ENCODE data around the gene RB1. TPM values are rescaled to one million over a fixed set of nuclear protein-coding genes. Genes with fewer than 3 reads are reported as not detected.

Gene RB1
- total and polyA plus RNA-seq, 2 experiments from 2014 or later = 19.5 to 22.3 TPM

GRCh38 chr13:48494874-48495273 is 191.3 kb downstream of the RB1 start:
- no peak overlapping the region for H3K4me3 ChIP-seq
- H3F3A ChIP-seq (replicated peaks; ENCODE audit: low read depth) = no peaks in the 10 kb centered on the region
- peaks cover 9% of the 10 kb centered on the region; the same call in 1 of the 2 replicates for H3K4me1 ChIP-seq (ENCODE audit: insufficient read depth)
- Mint-ChIP-seq H3K36me3 (ENCODE audit: low read depth) (no peaks in the 10 kb centered on the region), H3K9me3 (no peaks in the 10 kb centered on the region), H3K27me3 (ENCODE audit: insufficient read depth, low read depth, poor library complexity) (no peaks in the 10 kb centered on the region), H3K4me3 (no peak overlapping the region), H3K4me1 (peaks cover 14% of the 10 kb centered on the region), H3K27ac (no peak overlapping the region)
- H2AFZ ChIP-seq = no peak overlapping the region
- H3K9me2 ChIP-seq (ENCODE audit: insufficient read depth) = no peaks in the 10 kb centered on the region
- no peak for DNase-seq (ENCODE audit: low spot score)
- no peaks in the 10 kb centered on the region for H3K36me3 ChIP-seq (ENCODE audit: insufficient read depth)
- no peaks in the 10 kb centered on the region for H3K79me2 ChIP-seq (replicated peaks; ENCODE audit: insufficient read depth)
- H3K27ac ChIP-seq (ENCODE audit: low read depth) = no peak overlapping the region
- H4K20me1 ChIP-seq (replicated peaks; ENCODE audit: insufficient read depth) = no peaks in the 10 kb centered on the region
- no peak for ATAC-seq
- H3K27me3 ChIP-seq (ENCODE audit: insufficient read depth) = no peaks in the 10 kb centered on the region
- no peak overlapping the region for H3K4me2 ChIP-seq
- TF ChIP-seq EZH2 (IDR thresholded peaks at IDR 0.05; ENCODE audit: low read depth, unreplicated experiment) = no peak
- no peak for TF ChIP-seq ZNF462 (CRISPR knock-in tag; IDR thresholded peaks at IDR 0.05)
- no peak for TF ChIP-seq STAT1 (IDR thresholded peaks at IDR 0.05; ENCODE audit: unreplicated experiment)
- no peak for TF ChIP-seq POLR2AphosphoS5 (IDR thresholded peaks at IDR 0.05; ENCODE audit: low read depth)
- no peak for TF ChIP-seq EZH2phosphoT487 (IDR thresholded peaks at IDR 0.05; ENCODE audit: unreplicated experiment)
- no peak for TF ChIP-seq JUNB (IDR thresholded peaks at IDR 0.05; ENCODE audit: unreplicated experiment)
- TF ChIP-seq NANOG (IDR thresholded peaks at IDR 0.05; ENCODE audit: borderline replicate concordance) = no peak
- no peak for TF ChIP-seq ETS1 (IDR thresholded peaks at IDR 0.05)
- TF ChIP-seq REST (IDR thresholded peaks at IDR 0.05; ENCODE audit: unreplicated experiment) = no peak
- TF ChIP-seq ZNF114 (CRISPR knock-in tag; IDR thresholded peaks at IDR 0.05) = no peak
- no peak for TF ChIP-seq ZNF331 (CRISPR knock-in tag; IDR thresholded peaks at IDR 0.05; ENCODE audit: low read depth)
- no peak for TF ChIP-seq CREB1 (CRISPR knock-in tag; IDR thresholded peaks at IDR 0.05; ENCODE audit: low read depth)
- no peak for TF ChIP-seq CTCF (conservative IDR thresholded peaks at IDR 0.05; ENCODE audit: low read depth in 2 of 2)

All from GM23338 (cell line).